ENCODE data around the gene FBXO24.

The FBXO24 gene

GRCh38 chr7:100543586-100543985 is 42.5 kb upstream of the FBXO24 start:
- Histone ChIP-seq H3K9me2 (ENCODE audit: low read depth, low read length) (no peaks in the 10 kb centered on the region), H2AFZ (ENCODE audit: low read length) (no peak overlapping the region), H3K36me3 (ENCODE audit: insufficient read depth, low read length) (no peaks in the 10 kb centered on the region), H3K27ac (ENCODE audit: low read depth, low read length, poor library complexity, severe bottlenecking) (no peak overlapping the region), H3K27me3 (ENCODE audit: insufficient read depth, low read length) (peaks cover 5% of the 10 kb centered on the region; the same call in 1 of the 2 replicates), H3K4me3 (ENCODE audit: low read depth, low read length, poor library complexity, severe bottlenecking) (no peak overlapping the region), H3K79me2 (ENCODE audit: insufficient read depth, low read length) (no peaks in the 10 kb centered on the region), H3K4me1 (ENCODE audit: insufficient read depth, low read length, severe bottlenecking) (peaks cover 13% of the 10 kb centered on the region), H3K9ac (ENCODE audit: low read length) (no peak overlapping the region), H3K4me2 (ENCODE audit: low read length) (no peak overlapping the region), H3F3A (ENCODE audit: insufficient read depth, low read length) (no peaks in the 10 kb centered on the region), H3K9me3 (ENCODE audit: low read length) (no peaks in the 10 kb centered on the region), H4K20me1 (ENCODE audit: insufficient read depth, low read length) (no peaks in the 10 kb centered on the region; the same call in 1 of the 2 replicates)
- TF ChIP-seq CTCF (IDR thresholded peaks at IDR 0.05; ENCODE audit: low read length) (no peak), EZH2 (IDR thresholded peaks at IDR 0.05; ENCODE audit: borderline replicate concordance, low read length) (no peak)

GRCh38 chr7:100544386-100544785 is 41.7 kb upstream of the FBXO24 start:
- Histone ChIP-seq H3K79me2 (ENCODE audit: insufficient read depth, low read length) (no peaks in the 10 kb centered on the region), H4K20me1 (ENCODE audit: insufficient read depth, low read length) (no peaks in the 10 kb centered on the region; the same call in 1 of the 2 replicates), H3K27ac (ENCODE audit: low read depth, low read length, poor library complexity, severe bottlenecking) (no peak overlapping the region), H3F3A (ENCODE audit: insufficient read depth, low read length) (no peaks in the 10 kb centered on the region), H3K27me3 (ENCODE audit: insufficient read depth, low read length) (peaks cover 5% of the 10 kb centered on the region; the same call in 1 of the 2 replicates), H3K4me3 (ENCODE audit: low read depth, low read length, poor library complexity, severe bottlenecking) (no peak overlapping the region), H3K4me2 (ENCODE audit: low read length) (no peak overlapping the region), H3K9me2 (ENCODE audit: low read depth, low read length) (no peaks in the 10 kb centered on the region), H2AFZ (ENCODE audit: low read length) (no peak overlapping the region), H3K4me1 (ENCODE audit: insufficient read depth, low read length, severe bottlenecking) (peaks cover 13% of the 10 kb centered on the region), H3K9me3 (ENCODE audit: low read length) (no peaks in the 10 kb centered on the region), H3K9ac (ENCODE audit: low read length) (no peak overlapping the region), H3K36me3 (ENCODE audit: insufficient read depth, low read length) (no peaks in the 10 kb centered on the region)
- no peak for TF ChIP-seq EZH2 (IDR thresholded peaks at IDR 0.05; ENCODE audit: borderline replicate concordance, low read length)
- no peak for TF ChIP-seq CTCF (IDR thresholded peaks at IDR 0.05; ENCODE audit: low read length)

- H3K9me2 ChIP-seq (ENCODE audit: low read depth, low read length) = no peaks in the 10 kb centered on the region
- no peaks in the 10 kb centered on the region for H3K79me2 ChIP-seq (ENCODE audit: insufficient read depth, low read length)
- no peaks in the 10 kb centered on the region for H3K9me3 ChIP-seq (ENCODE audit: low read length)
- H3K4me1 ChIP-seq (ENCODE audit: insufficient read depth, low read length, severe bottlenecking) = peaks cover 11% of the 10 kb centered on the region
- TF ChIP-seq CTCF (IDR thresholded peaks at IDR 0.05; ENCODE audit: low read length) (no peak), EZH2 (IDR thresholded peaks at IDR 0.05; ENCODE audit: borderline replicate concordance, low read length) (no peak)
- H3K27me3 ChIP-seq (ENCODE audit: insufficient read depth, low read length) = peaks cover 4% of the 10 kb centered on the region; the same call in 1 of the 2 replicates
- no peak overlapping the region for H3K4me3 ChIP-seq (ENCODE audit: low read depth, low read length, poor library complexity, severe bottlenecking)
- no peaks in the 10 kb centered on the region for H3K36me3 ChIP-seq (ENCODE audit: insufficient read depth, low read length)
- H2AFZ ChIP-seq (ENCODE audit: low read length) = no peak overlapping the region
- H4K20me1 ChIP-seq (ENCODE audit: insufficient read depth, low read length) = no peaks in the 10 kb centered on the region; the same call in 1 of the 2 replicates
- H3K27ac ChIP-seq (ENCODE audit: low read depth, low read length, poor library complexity, severe bottlenecking) = no peak overlapping the region
- no peak overlapping the region for H3K9ac ChIP-seq (ENCODE audit: low read length)
- H3F3A ChIP-seq (ENCODE audit: insufficient read depth, low read length) = no peaks in the 10 kb centered on the region
- no peak overlapping the region for H3K4me2 ChIP-seq (ENCODE audit: low read length)
These were observed 41.2 kb upstream of the FBXO24 start for GRCh38 chr7:100544967-100545359.

Data from OCI-LY1 (cell line).